K562 (cell line): ENCODE measurements around the gene BAIAP3. TPM values are rescaled to one million over a fixed set of nuclear protein-coding genes. Genes with fewer than 3 reads are reported as not detected.

ENCODE experiments used
- BMI1 ChIP-seq: fragments of 150-350 bp; IDR thresholded peaks from 2 replicates; pipeline ENCODE4 v1.6.1; 2014; ENCODE audit warnings: low read length
- EHMT2 ChIP-seq: fragments of 450-650 bp; IDR thresholded peaks from 2 replicates; pipeline ENCODE4 v1.6.1; 2018; ENCODE audit warnings: antibody characterized with exemption
- EZH2 ChIP-seq: IDR thresholded peaks from 2 replicates; pipeline ENCODE4 v1.6.1; 2012; ENCODE audit warnings: low read depth, mild to moderate bottlenecking, inconsistent platforms, low read length, borderline replicate concordance
- FOSL1 ChIP-seq: fragments of 200-800 bp; sonication (Bioruptor generic); conservative IDR thresholded peaks from 2 replicates; pipeline ENCODE4 v1.6.1; 2016; ENCODE audit warnings: missing genetic modification characterization, missing compliant biosample characterization
- FOXJ3 ChIP-seq: sonication (generic); formaldehyde crosslinking; IDR thresholded peaks from 2 replicates; pipeline ENCODE4 v1.4.0; 2020; ENCODE audit warnings: mild to moderate bottlenecking, missing genetic modification reagents
- GATAD2A ChIP-seq: fragments of 450-650 bp; IDR thresholded peaks from 2 replicates; pipeline ENCODE4 v1.6.1; 2017
- GTF2E2 ChIP-seq: fragments of 200-800 bp; sonication (Bioruptor generic); IDR thresholded peaks from 2 replicates; pipeline ENCODE4 v1.6.1; 2016; ENCODE audit warnings: missing genetic modification characterization, missing compliant biosample characterization
- HBP1 ChIP-seq: fragments of 450-650 bp; formaldehyde crosslinking; IDR thresholded peaks from 2 replicates; pipeline ENCODE4 v1.4.0; 2022; ENCODE audit warnings: missing genetic modification characterization
- HMBOX1 ChIP-seq: sonication (generic); IDR thresholded peaks from 2 replicates; pipeline ENCODE4 v1.6.1; 2016
- HMG20B ChIP-seq: fragments of 250-450 bp; sonication (Bioruptor Pico); IDR thresholded peaks from 2 replicates; pipeline ENCODE4 v1.5.0; 2021; ENCODE audit warnings: mild to moderate bottlenecking
- KAT2B ChIP-seq: IDR thresholded peaks from one replicate; pipeline ENCODE4 v1.6.1; 2012; ENCODE audit warnings: low read depth, mild to moderate bottlenecking, control low read depth, inconsistent platforms, low read length, moderate library complexity
- KLF13 ChIP-seq: fragments of 450-650 bp; IDR thresholded peaks from 2 replicates; pipeline ENCODE4 v1.6.1; 2016; ENCODE audit warnings: missing genetic modification characterization, low read depth, mild to moderate bottlenecking, missing compliant biosample characterization, moderate library complexity, borderline replicate concordance
- MIER1 ChIP-seq: fragments of 450-650 bp; IDR thresholded peaks from 2 replicates; pipeline ENCODE4 v1.6.1; 2016; ENCODE audit warnings: antibody characterized with exemption, mild to moderate bottlenecking, low read depth
- MTA2 ChIP-seq: fragments of 450-650 bp; IDR thresholded peaks from 2 replicates; pipeline ENCODE4 v1.6.1; 2016; ENCODE audit warnings: low read depth
- NCOA4 ChIP-seq: fragments of 450-650 bp; IDR thresholded peaks from 2 replicates; pipeline ENCODE4 v1.6.1; 2018; ENCODE audit warnings: mild to moderate bottlenecking; ENCODE audit not compliant: partially characterized antibody
- PHF20 ChIP-seq: fragments of 450-650 bp; IDR thresholded peaks from 2 replicates; pipeline ENCODE4 v1.6.1; 2018; ENCODE audit not compliant: partially characterized antibody
- PHF21A ChIP-seq: fragments of 450-650 bp; IDR thresholded peaks from 2 replicates; pipeline ENCODE4 v1.6.1; 2017; ENCODE audit warnings: low read depth, borderline replicate concordance
- POLR2H ChIP-seq: IDR thresholded peaks from 2 replicates; pipeline ENCODE4 v1.6.1; 2016; ENCODE audit warnings: missing genetic modification characterization, low read depth, mild to moderate bottlenecking, control low read depth, missing compliant biosample characterization, moderate library complexity
- RBM14 ChIP-seq: fragments of 200-400 bp; formaldehyde crosslinking; IDR thresholded peaks from 2 replicates; pipeline ENCODE4 v1.6.1; 2018; ENCODE audit warnings: low read depth, mild to moderate bottlenecking, low read length, moderate library complexity, borderline replicate concordance; ENCODE audit not compliant: insufficient read depth
- SIX5 ChIP-seq, 2 experiments: IDR thresholded peaks; 2 replicates each; pipeline ENCODE4 v1.6.1; 2011; ENCODE audit warnings: low read length in 2 of 2, borderline replicate concordance in 1 of 2, low read depth in 1 of 2, mild to moderate bottlenecking in 1 of 2, moderate library complexity in 1 of 2; ENCODE audit not compliant: insufficient read depth in 1 of 2
- SRSF7 ChIP-seq: fragments of 200-400 bp; formaldehyde crosslinking; optimal IDR thresholded peaks from 2 replicates; pipeline ENCODE3; 2017; ENCODE audit warnings: mild to moderate bottlenecking, low read depth, low read length
- TAF7 ChIP-seq: fragments of 450-650 bp; IDR thresholded peaks from 2 replicates; pipeline ENCODE4 v1.6.1; 2016; ENCODE audit warnings: missing genetic modification characterization, missing compliant biosample characterization
- WHSC1 ChIP-seq: IDR thresholded peaks from one replicate; pipeline ENCODE4 v1.6.1; 2012; ENCODE audit warnings: low read length, control low read depth, inconsistent platforms
- ZNF197 ChIP-seq: fragments of 200-800 bp; sonication (Bioruptor generic); IDR thresholded peaks from 2 replicates; pipeline ENCODE4 v1.6.1; 2016; ENCODE audit warnings: low read depth, missing genetic modification characterization, missing compliant biosample characterization
- ZNF253 ChIP-seq: fragments of 250-450 bp; sonication (Bioruptor Pico); conservative IDR thresholded peaks from 2 replicates; pipeline ENCODE4 v1.6.1; 2021; ENCODE audit warnings: mild to moderate bottlenecking
- ZNF324 ChIP-seq: fragments of 250-450 bp; sonication (Bioruptor Pico); IDR thresholded peaks from 2 replicates; pipeline ENCODE4 v1.4.0; 2020; ENCODE audit warnings: mild to moderate bottlenecking
- ZNF583 ChIP-seq: fragments of 250-450 bp; sonication (Bioruptor Pico); IDR thresholded peaks from 2 replicates; pipeline ENCODE4 v1.4.0; 2020
- polyA plus RNA-seq, 8 experiments: library from polyadenylated mRNA; depleted of rRNA in 4 of 8; stranded (reverse) in 5 of 8; unstranded in 3 of 8; fragments of >200 nt; fragmentation: Nextera tagmentation in 2 of 8; fragmentation: Illumina TruSeq in 1 of 8; extraction: Ambion mirVana in 2 of 8; extraction: Trizol in 1 of 8; gene quantifications; 2 replicates each; pipeline versions ENCODE4 v1.2.1 to v1.2.3, GENCODE V29; 2011 to 2014; ENCODE audit warnings: inconsistent platforms in 1 of 8, missing spikeins in 1 of 8
- total RNA-seq, 7 experiments: library from RNA; depleted of rRNA in 6 of 7; stranded (reverse); fragments of >200 nt in 6 of 7; fragmentation: Illumina TruSeq in 2 of 7; extraction: Trizol in 2 of 7; gene quantifications; 2 replicates each; pipeline versions ENCODE4 v1.2.1 to v1.2.3, GENCODE V29; 2011 to 2021; ENCODE audit warnings: low replicate concordance in 1 of 7
- TF ChIP-seq, protein P1 (sequence below): fragments of 450-650 bp; IDR thresholded peaks from 2 replicates; pipeline ENCODE4 v1.6.1; 2017; ENCODE audit warnings: mild to moderate bottlenecking, moderate library complexity

The BAIAP3 gene
- total and polyA plus RNA-seq, 9 of the 15 experiments (the other 6 are each of a cell fraction or from before 2014, with no cell fraction given): 0.03 to 4.5 (median 0.57) TPM; not detected in 1

GRCh38 chr16:1331712-1332617 is 1.5 kb upstream of the BAIAP3 start (continued):
- TF ChIP-seq, protein P1, sequence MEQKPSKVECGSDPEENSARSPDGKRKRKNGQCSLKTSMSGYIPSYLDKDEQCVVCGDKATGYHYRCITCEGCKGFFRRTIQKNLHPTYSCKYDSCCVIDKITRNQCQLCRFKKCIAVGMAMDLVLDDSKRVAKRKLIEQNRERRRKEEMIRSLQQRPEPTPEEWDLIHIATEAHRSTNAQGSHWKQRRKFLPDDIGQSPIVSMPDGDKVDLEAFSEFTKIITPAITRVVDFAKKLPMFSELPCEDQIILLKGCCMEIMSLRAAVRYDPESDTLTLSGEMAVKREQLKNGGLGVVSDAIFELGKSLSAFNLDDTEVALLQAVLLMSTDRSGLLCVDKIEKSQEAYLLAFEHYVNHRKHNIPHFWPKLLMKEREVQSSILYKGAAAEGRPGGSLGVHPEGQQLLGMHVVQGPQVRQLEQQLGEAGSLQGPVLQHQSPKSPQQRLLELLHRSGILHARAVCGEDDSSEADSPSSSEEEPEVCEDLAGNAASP: no peak
- TF ChIP-seq MTA2: no peak
- TF ChIP-seq GTF2E2 (tag): no peak
- TF ChIP-seq HMBOX1: no peak
- TF ChIP-seq WHSC1: no peak
- no peak for TF ChIP-seq MIER1
- no peak for TF ChIP-seq RBM14
- no peak for TF ChIP-seq PHF21A
- TF ChIP-seq POLR2H (tag): no peak
- TF ChIP-seq HMG20B (CRISPR knock-in tag): no peak
- peak; percentile 84 for TF ChIP-seq BMI1
- no peak for TF ChIP-seq FOSL1 (tag)
- TF ChIP-seq KAT2B: no peak
- TF ChIP-seq SIX5 (IDR thresholded peaks at IDR 0.05; ENCODE audit: borderline replicate concordance in 1 of 2, insufficient read depth in 1 of 2, low read depth in 1 of 2, low read length in 2 of 2): no peak
- no peak for TF ChIP-seq HBP1 (CRISPR knock-in tag)
- TF ChIP-seq EZH2: no peak
- TF ChIP-seq EHMT2: no peak
- no peak for TF ChIP-seq SRSF7
- no peak for TF ChIP-seq ZNF583 (CRISPR knock-in tag)
- no peak for TF ChIP-seq NCOA4
- TF ChIP-seq GATAD2A: no peak
- TF ChIP-seq ZNF324 (CRISPR knock-in tag): no peak
- peak; percentile 88 for TF ChIP-seq FOXJ3 (CRISPR knock-in tag)
- no peak for TF ChIP-seq ZNF197 (CRISPR knock-in tag)
- TF ChIP-seq TAF7 (tag): no peak
- no peak for TF ChIP-seq ZNF253 (CRISPR knock-in tag)
- no peak for TF ChIP-seq PHF20
- TF ChIP-seq KLF13 (tag): no peak
